Endodermal cell (in vitro differentiated cells): ENCODE measurements around the gene RNASEL. TPM values are rescaled to one million over a fixed set of nuclear protein-coding genes. Genes with fewer than 3 reads are reported as not detected.

Experiments
- DNase-seq: peaks from one replicate; pipeline ENCODE4 v3.0.0-alpha.2; 2017
- H3K27ac ChIP-seq: 2 replicates; pipeline ENCODE4 v1.5.1; 2013; ENCODE audit warnings: mild to moderate bottlenecking, low read depth, low read length, moderate library complexity
- H3K27me3 ChIP-seq: 2 replicates; pipeline ENCODE4 v1.6.1; 2013; ENCODE audit warnings: mild to moderate bottlenecking, low read length, moderate library complexity; ENCODE audit not compliant: insufficient read depth, control insufficient read depth, poor library complexity, severe bottlenecking
- H3K36me3 ChIP-seq: 2 replicates; pipeline ENCODE4 v1.7.0; 2013; ENCODE audit warnings: mild to moderate bottlenecking, low read length, moderate library complexity; ENCODE audit not compliant: control insufficient read depth, insufficient read depth
- H3K4me1 ChIP-seq: one replicate; pipeline ENCODE4 v1.7.0; 2013; ENCODE audit warnings: low read length; ENCODE audit not compliant: control insufficient read depth, insufficient read depth
- H3K4me3 ChIP-seq: 2 replicates; pipeline ENCODE4 v1.5.1; 2013; ENCODE audit warnings: mild to moderate bottlenecking, low read length, moderate library complexity
- H3K9ac ChIP-seq: 2 replicates; pipeline ENCODE4 v1.6.1; 2013; ENCODE audit warnings: mild to moderate bottlenecking, low read length, moderate library complexity; ENCODE audit not compliant: poor library complexity, severe bottlenecking; ENCODE audit errors: extremely low read depth
- H3K9me3 ChIP-seq: 2 replicates; pipeline ENCODE4 v1.6.1; 2013; ENCODE audit warnings: mild to moderate bottlenecking, low read length, moderate library complexity; ENCODE audit not compliant: control insufficient read depth
- H3K27ac Mint-ChIP-seq: 2 replicates; pipeline ENCODE4 v1.8.0; 2020; ENCODE audit warnings: mixed read lengths
- H3K27me3 Mint-ChIP-seq: 2 replicates; pipeline ENCODE4 v1.8.0; 2021; ENCODE audit warnings: mild to moderate bottlenecking, mixed read lengths; ENCODE audit not compliant: insufficient read depth
- H3K36me3 Mint-ChIP-seq: 2 replicates; pipeline ENCODE4 v1.8.0; 2020; ENCODE audit warnings: low read depth, mixed read lengths
- H3K4me1 Mint-ChIP-seq: 2 replicates; pipeline ENCODE4 v1.8.0; 2020; ENCODE audit warnings: mixed read lengths
- H3K4me3 Mint-ChIP-seq: 2 replicates; pipeline ENCODE4 v1.8.0; 2020; ENCODE audit warnings: mild to moderate bottlenecking, moderate library complexity, mixed read lengths
- H3K9me3 Mint-ChIP-seq: 2 replicates; pipeline ENCODE4 v1.8.0; 2020; ENCODE audit warnings: mild to moderate bottlenecking, mixed read lengths
- WGBS, 2 experiments: methylation state at CpG; one replicate each; pipeline versions ENCODE4 v1.1.5 to v1.1.7; 2013; ENCODE audit warnings: missing lambda C conversion rate in 2 of 2, mixed read lengths in 1 of 2; ENCODE audit not compliant: insufficient coverage in 1 of 2, insufficient read length in 1 of 2; 5-methylcytosine and 5-hydroxymethylcytosine counted together
- total RNA-seq, 2 donors: library from RNA; stranded (reverse); fragmentation: NEBNext Ultra II Directional in 1 of 2; extraction: Animal tissue kit (Norgen Biotek cat#: 25700) in 1 of 2; gene quantifications; 2 replicates in 1 of 2; 3 replicates in 1 of 2; pipeline ENCODE4 v1.2.1, GENCODE V29; 2021
- TF ChIP-seq, protein P1 (sequence below): fragments of 200-600 bp; sonication (generic); conservative IDR thresholded peaks from 2 replicates; pipeline ENCODE4 v1.5.0; 2021; ENCODE audit warnings: antibody characterized with exemption, mild to moderate bottlenecking

RNASEL gene
- total RNA-seq, 2 donors from 2014 or later: 2.6 to 3.1 TPM

DNA sequence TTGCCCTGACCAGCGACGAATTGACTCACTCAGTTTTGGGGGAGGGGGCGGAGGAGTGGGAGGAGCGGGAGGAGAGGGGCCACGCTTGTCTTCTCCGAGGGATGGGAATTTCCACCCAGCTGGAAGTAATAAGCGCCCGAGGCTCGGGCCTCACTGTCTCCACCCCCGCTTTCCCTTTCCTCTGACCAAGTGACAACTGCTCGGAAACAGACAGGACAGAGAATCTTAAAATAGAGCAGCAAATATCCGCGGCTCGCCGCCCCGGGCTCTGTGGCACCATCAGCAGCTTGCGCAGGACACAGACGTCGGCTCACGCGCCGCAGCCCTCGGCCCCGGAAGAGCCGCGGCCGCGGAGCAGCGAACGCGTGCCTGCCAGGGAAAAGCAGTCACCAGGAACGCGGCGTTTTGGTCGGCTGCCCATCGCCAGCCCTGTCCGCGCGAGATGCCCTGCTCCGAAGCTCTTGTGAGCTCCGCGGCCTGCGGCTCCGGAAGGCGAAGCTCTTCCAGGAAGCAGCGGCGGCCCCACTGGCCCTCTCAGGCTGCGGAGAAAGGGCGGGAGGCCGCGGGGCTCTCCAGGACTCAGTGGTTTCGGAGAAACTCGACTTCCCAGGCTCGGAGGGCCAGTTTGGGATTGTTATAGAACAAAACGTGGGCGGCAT is 25.9 kb upstream of the RNASEL start:
- DNase-seq: peak; percentile 86
- Mint-ChIP-seq H3K27me3 (no peaks in the 10 kb centered on the region), H3K4me1 (peaks cover 74% of the 10 kb centered on the region), H3K27ac (peak overlapping the region; percentile 95), H3K9me3 (no peaks in the 10 kb centered on the region), H3K36me3 (no peaks in the 10 kb centered on the region), H3K4me3 (peak overlapping the region; percentile 61)
- peak overlapping the region; percentile 92 for H3K27ac ChIP-seq
- H3K4me1 ChIP-seq: peaks cover 19% of the 10 kb centered on the region
- H3K9ac ChIP-seq: peak overlapping the region; percentile 21
- H3K36me3 ChIP-seq: no peaks in the 10 kb centered on the region
- WGBS, 2 experiments: 1 to 3% methylated on average over 24 to 56 of the region's 56 CpGs
- H3K4me3 ChIP-seq: peak overlapping the region; percentile 69
- no peaks in the 10 kb centered on the region for H3K9me3 ChIP-seq
- H3K27me3 ChIP-seq: no peaks in the 10 kb centered on the region
- TF ChIP-seq, protein P1, sequence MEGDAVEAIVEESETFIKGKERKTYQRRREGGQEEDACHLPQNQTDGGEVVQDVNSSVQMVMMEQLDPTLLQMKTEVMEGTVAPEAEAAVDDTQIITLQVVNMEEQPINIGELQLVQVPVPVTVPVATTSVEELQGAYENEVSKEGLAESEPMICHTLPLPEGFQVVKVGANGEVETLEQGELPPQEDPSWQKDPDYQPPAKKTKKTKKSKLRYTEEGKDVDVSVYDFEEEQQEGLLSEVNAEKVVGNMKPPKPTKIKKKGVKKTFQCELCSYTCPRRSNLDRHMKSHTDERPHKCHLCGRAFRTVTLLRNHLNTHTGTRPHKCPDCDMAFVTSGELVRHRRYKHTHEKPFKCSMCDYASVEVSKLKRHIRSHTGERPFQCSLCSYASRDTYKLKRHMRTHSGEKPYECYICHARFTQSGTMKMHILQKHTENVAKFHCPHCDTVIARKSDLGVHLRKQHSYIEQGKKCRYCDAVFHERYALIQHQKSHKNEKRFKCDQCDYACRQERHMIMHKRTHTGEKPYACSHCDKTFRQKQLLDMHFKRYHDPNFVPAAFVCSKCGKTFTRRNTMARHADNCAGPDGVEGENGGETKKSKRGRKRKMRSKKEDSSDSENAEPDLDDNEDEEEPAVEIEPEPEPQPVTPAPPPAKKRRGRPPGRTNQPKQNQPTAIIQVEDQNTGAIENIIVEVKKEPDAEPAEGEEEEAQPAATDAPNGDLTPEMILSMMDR: no peak

DNA sequence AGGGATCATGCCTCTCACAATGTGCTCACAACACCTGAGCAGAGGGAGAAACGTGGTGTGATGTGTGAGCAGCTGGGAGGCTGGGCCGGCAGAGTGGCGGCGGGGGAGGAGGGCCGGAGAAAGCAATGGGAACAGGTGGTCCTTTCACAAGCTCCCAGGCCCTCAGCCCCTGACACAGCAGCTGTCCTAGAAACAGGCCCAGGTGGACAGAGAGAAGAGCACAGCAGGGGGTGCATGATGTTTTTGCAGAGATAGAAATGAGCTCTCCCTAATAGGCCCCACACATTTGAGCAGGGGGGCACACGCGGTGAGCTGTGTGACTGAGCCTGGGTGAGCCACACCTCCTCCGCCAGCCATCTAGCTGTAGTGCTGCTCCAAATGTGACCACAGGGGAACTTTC is 22.7 kb upstream of the RNASEL start:
- H3K36me3 Mint-ChIP-seq: no peaks in the 10 kb centered on the region
- DNase-seq: peak; percentile 83
- no peak overlapping the region for H3K4me3 Mint-ChIP-seq
- H3K27me3 Mint-ChIP-seq: peaks cover 13% of the 10 kb centered on the region
- 58 to 68% methylated on average over 4 to 8 of the region's 8 CpGs for WGBS, 2 experiments
- H3K36me3 ChIP-seq: no peaks in the 10 kb centered on the region
- H3K9ac ChIP-seq: no peak overlapping the region
- TF ChIP-seq, protein P1: no peak
- H3K4me3 ChIP-seq: no peak overlapping the region
- H3K4me1 ChIP-seq: peaks cover 17% of the 10 kb centered on the region
- no peaks in the 10 kb centered on the region for H3K9me3 Mint-ChIP-seq
- peak overlapping the region; percentile 40 for H3K27ac ChIP-seq
- H3K27ac Mint-ChIP-seq: no peak overlapping the region
- peaks cover 62% of the 10 kb centered on the region for H3K4me1 Mint-ChIP-seq
- H3K9me3 ChIP-seq: no peaks in the 10 kb centered on the region
- H3K27me3 ChIP-seq: peaks cover 5% of the 10 kb centered on the region

DNA sequence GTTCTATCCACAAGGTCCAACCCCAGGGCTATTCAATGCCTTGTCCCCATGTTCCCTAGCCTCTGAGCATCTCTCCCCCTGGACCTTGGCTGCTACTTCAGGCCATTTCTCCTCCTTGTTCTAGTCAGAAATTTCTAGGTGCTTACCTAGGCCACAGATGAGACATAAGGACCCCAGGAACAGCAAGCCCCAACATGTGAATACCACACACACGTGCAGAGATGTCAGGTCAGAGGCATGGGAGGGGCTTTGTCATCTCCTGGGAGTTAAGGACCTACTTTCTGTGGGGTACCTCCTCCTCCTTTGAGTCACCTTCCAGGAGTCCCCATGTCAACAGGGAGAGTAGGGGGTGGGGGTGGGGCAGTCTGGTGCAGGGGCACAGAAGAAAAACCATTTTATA is 22.3 kb upstream of the RNASEL start:
- Mint-ChIP-seq H3K4me1 (peaks cover 58% of the 10 kb centered on the region), H3K27ac (no peak overlapping the region), H3K27me3 (peaks cover 17% of the 10 kb centered on the region), H3K9me3 (no peaks in the 10 kb centered on the region), H3K4me3 (no peak overlapping the region), H3K36me3 (no peaks in the 10 kb centered on the region)
- H3K4me1 ChIP-seq: peaks cover 15% of the 10 kb centered on the region
- no peak for DNase-seq
- TF ChIP-seq, protein P1: no peak
- peaks cover 5% of the 10 kb centered on the region for H3K27me3 ChIP-seq
- WGBS, 2 experiments: 91% methylated on average over 1 of the region's 1 CpG; no CpG with 5 or more reads in 1 of the 2 experiments
- no peak overlapping the region for H3K9ac ChIP-seq
- H3K4me3 ChIP-seq: no peak overlapping the region
- no peaks in the 10 kb centered on the region for H3K9me3 ChIP-seq
- H3K36me3 ChIP-seq: no peaks in the 10 kb centered on the region
- peak overlapping the region; percentile 40 for H3K27ac ChIP-seq
